ENCODE measurements around the gene RPS2.

- TF ChIP-seq, protein P1, sequence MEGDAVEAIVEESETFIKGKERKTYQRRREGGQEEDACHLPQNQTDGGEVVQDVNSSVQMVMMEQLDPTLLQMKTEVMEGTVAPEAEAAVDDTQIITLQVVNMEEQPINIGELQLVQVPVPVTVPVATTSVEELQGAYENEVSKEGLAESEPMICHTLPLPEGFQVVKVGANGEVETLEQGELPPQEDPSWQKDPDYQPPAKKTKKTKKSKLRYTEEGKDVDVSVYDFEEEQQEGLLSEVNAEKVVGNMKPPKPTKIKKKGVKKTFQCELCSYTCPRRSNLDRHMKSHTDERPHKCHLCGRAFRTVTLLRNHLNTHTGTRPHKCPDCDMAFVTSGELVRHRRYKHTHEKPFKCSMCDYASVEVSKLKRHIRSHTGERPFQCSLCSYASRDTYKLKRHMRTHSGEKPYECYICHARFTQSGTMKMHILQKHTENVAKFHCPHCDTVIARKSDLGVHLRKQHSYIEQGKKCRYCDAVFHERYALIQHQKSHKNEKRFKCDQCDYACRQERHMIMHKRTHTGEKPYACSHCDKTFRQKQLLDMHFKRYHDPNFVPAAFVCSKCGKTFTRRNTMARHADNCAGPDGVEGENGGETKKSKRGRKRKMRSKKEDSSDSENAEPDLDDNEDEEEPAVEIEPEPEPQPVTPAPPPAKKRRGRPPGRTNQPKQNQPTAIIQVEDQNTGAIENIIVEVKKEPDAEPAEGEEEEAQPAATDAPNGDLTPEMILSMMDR (IDR thresholded peaks at IDR 0.05; ENCODE audit: insufficient read depth, low read length, poor library complexity, severe bottlenecking), result no peak
- no peak for TF ChIP-seq EZH2phosphoT487 (conservative IDR thresholded peaks at IDR 0.05; ENCODE audit: low read length)
Observed at GRCh38 chr16:1944612-1945199, 19.9 kb downstream of the RPS2 start.
